Measurements from ENCODE around the gene TRAFD1. TPM values are rescaled to one million over a fixed set of nuclear protein-coding genes. Genes with fewer than 3 reads are reported as not detected.

TRAFD1 gene
- total RNA-seq, 1 experiment from 2014 or later: 37.8 TPM

DNA sequence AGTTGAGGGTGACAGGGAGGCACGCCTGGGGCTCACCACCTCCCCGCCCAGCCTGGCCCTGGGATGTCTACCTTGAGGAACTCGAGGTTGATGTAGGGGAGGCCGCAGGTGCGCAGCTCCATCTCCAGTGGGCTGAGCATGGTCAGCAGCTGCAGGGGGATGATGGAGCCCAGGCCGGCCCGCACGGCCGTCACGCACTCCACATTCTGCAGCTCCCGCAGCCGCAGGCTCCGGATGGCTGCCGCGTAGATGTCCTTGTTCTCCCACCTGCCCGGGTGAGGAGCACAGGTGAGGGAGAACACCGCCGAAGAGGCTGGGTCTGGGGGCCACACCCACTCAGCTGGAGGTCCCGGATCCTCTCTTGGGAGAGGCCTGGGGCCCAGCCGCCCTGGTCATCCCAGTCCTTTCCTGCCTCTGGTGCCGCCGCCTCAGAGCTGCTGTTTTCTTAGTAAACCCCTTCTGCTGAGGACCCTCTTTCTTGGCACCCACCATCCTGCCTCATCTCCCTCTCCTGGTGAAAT is 38.2 kb downstream of the TRAFD1 start:
- Histone ChIP-seq H3K4me1 (ENCODE audit: insufficient read depth, low read length, poor library complexity, severe bottlenecking) (no peaks in the 10 kb centered on the region), H3K27me3 (replicated peaks; ENCODE audit: insufficient read depth, low read depth, low read length, poor library complexity) (no peaks in the 10 kb centered on the region), H3K27ac (ENCODE audit: low read depth, low read length, poor library complexity, severe bottlenecking) (no peak overlapping the region), H3K4me3 (ENCODE audit: low read depth, low read length, poor library complexity, severe bottlenecking) (no peak overlapping the region), H3K36me3 (ENCODE audit: insufficient read depth, low read length, poor library complexity, severe bottlenecking) (peaks cover 16% of the 10 kb centered on the region), H3K9me3 (ENCODE audit: low read depth, low read length, poor library complexity, severe bottlenecking) (no peaks in the 10 kb centered on the region)
- POLR2A ChIA-PET (ENCODE audit: low non-redundant PET): no interaction called here
- CTCF ChIA-PET: interaction anchor here (0.5 kb wide), 1 partner anchor 10 kb away, joined by 3 read pairs; no protein-coding TSS in a partner anchor
- BruUV-seq (replicated peaks): no TSS peak
- intact Hi-C loops (cut with micrococcal nuclease; ENCODE audit: unreplicated experiment): no loop called here
- no peak for DNase-seq (ENCODE audit: low spot score)
- TF ChIP-seq, protein P1, sequence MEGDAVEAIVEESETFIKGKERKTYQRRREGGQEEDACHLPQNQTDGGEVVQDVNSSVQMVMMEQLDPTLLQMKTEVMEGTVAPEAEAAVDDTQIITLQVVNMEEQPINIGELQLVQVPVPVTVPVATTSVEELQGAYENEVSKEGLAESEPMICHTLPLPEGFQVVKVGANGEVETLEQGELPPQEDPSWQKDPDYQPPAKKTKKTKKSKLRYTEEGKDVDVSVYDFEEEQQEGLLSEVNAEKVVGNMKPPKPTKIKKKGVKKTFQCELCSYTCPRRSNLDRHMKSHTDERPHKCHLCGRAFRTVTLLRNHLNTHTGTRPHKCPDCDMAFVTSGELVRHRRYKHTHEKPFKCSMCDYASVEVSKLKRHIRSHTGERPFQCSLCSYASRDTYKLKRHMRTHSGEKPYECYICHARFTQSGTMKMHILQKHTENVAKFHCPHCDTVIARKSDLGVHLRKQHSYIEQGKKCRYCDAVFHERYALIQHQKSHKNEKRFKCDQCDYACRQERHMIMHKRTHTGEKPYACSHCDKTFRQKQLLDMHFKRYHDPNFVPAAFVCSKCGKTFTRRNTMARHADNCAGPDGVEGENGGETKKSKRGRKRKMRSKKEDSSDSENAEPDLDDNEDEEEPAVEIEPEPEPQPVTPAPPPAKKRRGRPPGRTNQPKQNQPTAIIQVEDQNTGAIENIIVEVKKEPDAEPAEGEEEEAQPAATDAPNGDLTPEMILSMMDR (conservative IDR thresholded peaks at IDR 0.05; ENCODE audit: low read depth, low read length): no peak

DNA sequence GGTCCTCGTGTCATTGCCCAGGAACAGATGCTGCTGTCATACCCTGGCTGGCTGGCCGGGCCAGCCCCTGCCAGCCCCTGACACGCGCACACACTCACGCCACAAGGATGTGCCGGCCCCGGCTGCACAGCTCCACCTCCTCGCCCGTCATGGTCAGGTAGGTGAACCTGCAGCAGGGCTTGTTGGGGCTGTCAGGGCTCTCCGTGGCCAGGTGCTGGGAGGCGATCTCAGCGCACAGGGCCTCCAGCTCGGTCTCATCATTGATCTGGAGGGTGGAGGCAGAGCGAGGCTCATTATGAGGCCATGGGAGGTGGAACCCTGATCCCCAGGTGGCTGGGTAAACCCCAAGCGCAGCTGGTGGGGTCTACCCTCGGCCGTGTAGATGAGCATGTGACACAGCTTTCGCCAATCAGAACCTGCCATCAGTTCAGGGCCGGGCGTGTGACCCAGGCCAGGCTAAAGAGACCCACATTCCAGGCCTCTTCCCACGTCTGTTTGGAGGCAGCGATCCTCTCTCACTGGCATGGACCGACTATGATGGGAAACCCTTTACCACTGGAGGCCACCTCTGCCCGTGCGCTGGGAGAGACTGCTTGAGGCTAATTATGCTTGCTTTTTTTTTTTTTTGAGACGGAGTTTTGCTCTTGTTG is 38.8 kb downstream of the TRAFD1 start:
- TF ChIP-seq, protein P1 (conservative IDR thresholded peaks at IDR 0.05; ENCODE audit: low read depth, low read length): no peak
- no peak for TF ChIP-seq EZH2 (IDR thresholded peaks at IDR 0.05; ENCODE audit: borderline replicate concordance, low read depth, low read length, poor library complexity, severe bottlenecking)
- POLR2A ChIA-PET (ENCODE audit: low non-redundant PET): no interaction called here
- intact Hi-C loops (cut with micrococcal nuclease; ENCODE audit: unreplicated experiment): no loop called here

DNA sequence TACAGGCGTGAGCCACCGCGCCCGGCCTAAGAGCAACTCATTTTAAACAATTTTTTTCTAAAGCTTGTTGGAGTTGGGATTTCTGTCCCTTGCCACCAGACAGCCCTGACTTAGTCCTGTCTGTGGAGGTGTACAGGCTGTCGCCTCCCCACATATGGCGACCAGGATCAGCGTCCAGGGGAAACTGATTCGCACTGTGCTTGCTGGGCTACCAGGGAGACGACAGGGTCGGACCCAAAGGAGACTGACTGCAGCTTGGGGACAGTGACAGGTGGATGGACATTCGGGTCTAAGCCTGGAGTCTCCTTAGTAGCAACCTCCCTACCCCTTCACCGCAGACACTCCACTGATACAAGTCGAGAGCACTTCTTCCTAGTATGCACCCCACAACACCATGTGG is 40.3 kb downstream of the TRAFD1 start:
- TF ChIP-seq EZH2 (IDR thresholded peaks at IDR 0.05; ENCODE audit: borderline replicate concordance, low read depth, low read length, poor library complexity, severe bottlenecking): no peak
- TF ChIP-seq, protein P1 (conservative IDR thresholded peaks at IDR 0.05; ENCODE audit: low read depth, low read length): no peak
- H3K27me3 ChIP-seq (replicated peaks; ENCODE audit: insufficient read depth, low read depth, low read length, poor library complexity): no peaks in the 10 kb centered on the region
- no peak overlapping the region for H3K27ac ChIP-seq (ENCODE audit: low read depth, low read length, poor library complexity, severe bottlenecking)
- H3K9me3 ChIP-seq (ENCODE audit: low read depth, low read length, poor library complexity, severe bottlenecking): no peaks in the 10 kb centered on the region
- peaks cover 2% of the 10 kb centered on the region for H3K36me3 ChIP-seq (ENCODE audit: insufficient read depth, low read length, poor library complexity, severe bottlenecking)
- ChIA-PET CTCF (no interaction called here), POLR2A (ENCODE audit: low non-redundant PET) (no interaction called here)
- intact Hi-C loops (cut with micrococcal nuclease; ENCODE audit: unreplicated experiment): no loop called here
- DNase-seq (ENCODE audit: low spot score): no peak
- H3K4me1 ChIP-seq (ENCODE audit: insufficient read depth, low read length, poor library complexity, severe bottlenecking): no peaks in the 10 kb centered on the region
- H3K4me3 ChIP-seq (ENCODE audit: low read depth, low read length, poor library complexity, severe bottlenecking): no peak overlapping the region
- no TSS peak for BruUV-seq (replicated peaks)

More for the DNA sequence above, 38.8 kb downstream of the TRAFD1 start:
- Histone ChIP-seq H3K9me3 (ENCODE audit: low read depth, low read length, poor library complexity, severe bottlenecking) (no peaks in the 10 kb centered on the region), H3K36me3 (ENCODE audit: insufficient read depth, low read length, poor library complexity, severe bottlenecking) (peaks cover 11% of the 10 kb centered on the region), H3K27me3 (replicated peaks; ENCODE audit: insufficient read depth, low read depth, low read length, poor library complexity) (no peaks in the 10 kb centered on the region), H3K4me3 (ENCODE audit: low read depth, low read length, poor library complexity, severe bottlenecking) (no peak overlapping the region), H3K4me1 (ENCODE audit: insufficient read depth, low read length, poor library complexity, severe bottlenecking) (no peaks in the 10 kb centered on the region), H3K27ac (ENCODE audit: low read depth, low read length, poor library complexity, severe bottlenecking) (no peak overlapping the region)
- no peak for DNase-seq (ENCODE audit: low spot score)
- CTCF ChIA-PET: interaction anchor here (0.5 kb wide), 1 partner anchor 10 kb away, joined by 3 read pairs; no protein-coding TSS in a partner anchor
- no TSS peak for BruUV-seq (replicated peaks)

All from A673 (cell line).